ENCODE data around the gene ZNF70. TPM values are rescaled to one million over a fixed set of nuclear protein-coding genes. Genes with fewer than 3 reads are reported as not detected.

Gene ZNF70
- total RNA-seq, result 1.4 TPM

DNA sequence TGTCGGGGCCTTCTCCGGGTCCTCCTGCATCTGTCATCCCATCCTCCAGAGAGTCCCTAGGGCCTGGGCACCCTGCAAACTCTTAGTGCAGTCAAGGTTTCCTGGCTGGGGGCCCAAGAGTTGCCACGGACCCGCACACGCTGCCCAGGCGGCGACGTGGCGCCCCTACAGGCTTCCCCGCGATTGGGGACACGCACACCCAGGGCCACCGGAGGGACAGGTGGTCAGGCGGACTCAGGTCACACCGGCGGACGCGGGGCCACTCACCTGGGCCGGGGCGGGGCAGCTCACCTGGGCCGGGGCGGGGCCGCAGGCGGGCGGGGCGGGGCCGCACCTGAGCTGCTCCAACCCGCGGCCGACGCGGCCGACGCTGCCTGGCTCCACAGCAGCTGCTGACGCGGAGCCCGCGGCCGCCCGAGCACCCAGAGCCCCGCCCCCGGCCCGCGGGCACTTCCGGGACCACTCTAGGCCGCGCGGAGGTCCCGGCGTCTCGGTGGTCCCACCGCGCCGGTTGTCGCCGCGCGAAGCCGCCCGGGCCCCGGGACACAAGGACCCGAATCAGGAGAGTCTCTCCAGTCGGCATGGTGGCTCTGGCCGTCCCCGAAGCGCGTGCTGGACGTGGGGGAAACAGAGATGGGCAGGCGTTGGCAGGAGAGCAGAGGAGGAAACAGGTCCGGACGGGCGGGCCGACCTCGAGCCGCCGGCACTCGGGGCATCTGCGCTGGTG is at the start of gene ZNF70:
ZNF70 (minus strand) TSS at position 399 of the 727 bp plus-strand sequence. CDS start 5,972 bp downstream, outside the sequence.
- ATAC-seq, result peak; percentile 90

DNA sequence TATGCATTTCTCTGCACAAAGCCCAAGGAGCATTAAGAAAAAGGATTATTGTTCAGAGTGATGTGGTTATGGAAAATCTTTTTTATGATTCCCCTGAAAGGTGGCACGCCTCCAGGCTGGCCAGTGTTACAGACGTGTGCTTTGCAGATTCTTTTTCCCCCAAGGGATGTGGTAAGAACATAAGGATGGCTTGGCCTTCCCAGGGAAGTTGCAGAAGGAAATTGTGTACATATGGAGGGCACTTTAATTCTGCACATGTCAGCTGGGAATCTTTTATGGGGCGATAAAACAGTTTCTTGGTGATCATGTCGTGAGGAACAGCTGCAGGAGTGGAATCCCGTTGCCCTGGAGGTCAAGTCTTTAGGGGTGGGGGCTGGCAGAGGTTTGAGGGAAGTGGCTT is 45.5 kb upstream of the ZNF70 start:
- ATAC-seq, result no peak

DNA sequence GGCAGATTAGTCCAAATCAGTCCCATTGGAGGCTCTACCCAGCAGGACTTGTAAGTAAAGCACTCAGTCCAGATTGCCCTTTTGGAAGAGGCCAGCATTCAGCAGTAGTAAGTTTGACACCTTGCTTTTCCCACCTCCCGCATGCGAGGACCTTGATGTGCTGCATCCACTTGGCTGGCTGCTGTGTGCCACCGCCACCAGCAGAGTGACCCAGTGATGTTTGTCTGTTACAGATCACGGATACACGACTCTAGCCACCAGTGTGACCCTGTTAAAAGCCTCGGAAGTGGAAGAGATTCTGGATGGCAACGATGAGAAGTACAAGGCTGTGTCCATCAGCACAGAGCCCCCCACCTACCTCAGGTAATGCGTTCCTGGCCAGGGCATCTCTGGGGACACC is 42.4 kb upstream of the ZNF70 start:
- ATAC-seq, result no peak

DNA sequence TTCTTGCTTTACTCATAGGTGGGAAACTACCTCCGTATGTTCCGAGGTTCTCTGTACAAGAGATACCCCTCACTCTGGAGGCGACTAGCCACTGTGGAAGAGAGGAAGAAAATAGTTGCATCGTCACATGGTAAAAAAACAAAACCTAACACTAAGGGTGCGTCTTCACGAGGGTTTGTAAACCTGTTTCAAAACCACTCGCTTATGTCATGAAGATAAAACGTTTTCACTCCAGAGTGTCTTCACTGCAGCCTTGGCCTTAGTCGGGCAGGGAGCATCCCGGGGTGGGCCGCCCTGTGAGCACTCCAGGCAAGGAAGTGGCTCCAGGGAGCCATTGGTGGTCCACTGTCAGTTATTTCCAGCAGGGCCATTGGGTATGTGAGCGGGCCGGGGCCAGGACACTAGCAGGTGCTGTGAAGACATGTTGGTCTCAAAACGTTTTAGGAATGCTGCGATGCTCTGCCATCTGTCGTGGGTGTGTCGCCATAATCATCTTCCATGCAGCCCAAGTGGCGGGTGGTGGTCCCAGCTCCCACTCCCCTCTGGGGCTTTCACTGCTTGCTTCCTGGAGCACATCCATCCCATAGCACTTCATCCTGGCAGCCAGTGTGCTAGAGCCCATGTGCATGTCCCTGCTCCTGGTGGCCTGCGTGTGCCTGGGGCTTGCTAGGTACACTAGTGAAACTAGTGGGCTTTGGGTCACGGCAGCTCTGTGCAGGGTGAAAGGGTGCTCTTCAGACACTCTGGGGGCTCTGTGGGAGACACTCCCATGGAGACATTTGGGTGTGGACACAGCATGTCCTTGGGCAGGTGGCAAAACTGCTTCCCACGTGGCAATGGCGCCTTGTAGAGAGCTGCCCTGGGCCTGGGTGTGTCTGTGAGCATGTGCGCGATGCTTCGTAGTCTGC is 41.1 kb upstream of the ZNF70 start:
- ATAC-seq, result peak; percentile 24

DNA sequence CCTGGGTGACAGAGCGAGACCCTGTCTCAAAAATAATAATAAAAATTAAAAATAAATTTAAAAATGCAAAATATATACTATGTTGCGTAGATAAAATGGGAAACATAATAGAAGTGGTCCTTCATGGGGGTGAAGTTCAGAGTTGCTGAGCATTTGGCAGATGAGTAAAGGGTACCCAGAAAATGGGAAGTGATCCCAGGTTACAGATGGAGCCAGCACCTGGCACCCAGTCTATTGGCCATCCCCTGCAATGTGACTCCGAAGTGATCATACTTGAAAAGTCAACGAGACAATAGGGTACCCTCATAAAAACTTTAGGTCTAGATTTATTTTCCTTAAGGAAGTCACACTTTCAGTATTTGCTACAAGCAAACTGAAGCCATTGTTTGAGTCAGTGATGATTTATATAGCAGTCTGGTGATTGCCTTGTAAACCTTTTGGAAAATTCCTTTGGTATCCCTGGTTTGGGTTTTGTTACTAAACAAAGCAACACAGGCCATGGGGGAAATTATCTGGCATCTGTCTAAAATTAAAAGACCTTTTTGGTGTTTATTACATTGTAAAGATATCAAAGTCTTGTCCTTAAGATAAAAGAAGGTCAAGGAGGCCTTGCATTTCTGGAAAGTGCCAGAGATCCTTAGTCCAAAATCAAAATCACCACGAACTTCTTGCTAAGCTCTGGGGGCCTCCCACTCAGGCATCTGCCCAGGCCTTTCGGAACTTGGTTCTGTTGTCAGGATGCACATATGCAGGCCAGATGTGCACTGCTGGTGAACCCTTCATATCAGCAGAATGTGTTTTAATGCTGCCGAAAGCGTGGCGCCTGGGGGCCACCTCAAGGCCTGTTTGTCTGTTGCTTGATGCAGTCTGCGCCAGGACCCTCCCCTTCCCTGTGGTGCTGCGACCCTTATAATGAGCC is 40.2 kb upstream of the ZNF70 start:
- ATAC-seq, result no peak

DNA sequence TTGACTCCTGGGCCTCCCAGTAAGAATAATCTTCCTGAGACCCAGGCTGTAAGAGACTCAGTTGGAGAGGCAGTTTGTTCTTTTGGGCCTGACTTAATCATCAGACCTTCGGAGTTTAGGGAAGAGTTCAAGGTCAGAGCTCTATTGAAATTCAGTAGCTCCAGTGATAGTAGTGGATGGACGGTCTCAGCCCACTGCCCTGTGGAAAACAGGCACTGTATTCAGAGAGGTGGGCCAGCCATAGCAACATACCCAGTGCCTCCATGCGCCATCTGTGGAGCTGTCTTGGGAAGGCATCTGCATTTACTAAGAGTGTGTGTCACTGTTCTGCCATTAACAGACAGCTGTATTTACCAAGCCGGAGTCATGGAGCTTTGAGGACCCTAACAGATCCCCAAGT is 38.7 kb upstream of the ZNF70 start:
- no peak for ATAC-seq

DNA sequence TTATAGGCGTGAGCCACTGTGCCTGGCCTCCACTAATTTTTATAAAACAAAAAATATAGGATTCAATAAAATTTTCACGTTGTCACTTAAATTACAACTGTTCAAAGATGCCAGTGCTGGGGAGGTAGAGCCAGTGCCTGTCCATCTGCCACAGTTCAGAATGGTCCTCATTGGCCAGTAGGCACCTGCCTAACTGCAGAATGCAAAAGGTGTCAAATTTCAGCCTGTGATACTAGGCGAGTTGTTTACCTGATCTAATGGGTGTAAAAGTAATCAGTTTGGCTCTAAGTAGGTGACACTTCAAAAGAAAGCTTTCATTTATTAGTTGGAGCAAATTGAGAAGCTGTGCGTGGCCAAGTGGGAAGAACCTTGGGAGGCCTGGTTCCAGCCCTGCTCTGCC is 38.2 kb upstream of the ZNF70 start:
- no peak for ATAC-seq

DNA sequence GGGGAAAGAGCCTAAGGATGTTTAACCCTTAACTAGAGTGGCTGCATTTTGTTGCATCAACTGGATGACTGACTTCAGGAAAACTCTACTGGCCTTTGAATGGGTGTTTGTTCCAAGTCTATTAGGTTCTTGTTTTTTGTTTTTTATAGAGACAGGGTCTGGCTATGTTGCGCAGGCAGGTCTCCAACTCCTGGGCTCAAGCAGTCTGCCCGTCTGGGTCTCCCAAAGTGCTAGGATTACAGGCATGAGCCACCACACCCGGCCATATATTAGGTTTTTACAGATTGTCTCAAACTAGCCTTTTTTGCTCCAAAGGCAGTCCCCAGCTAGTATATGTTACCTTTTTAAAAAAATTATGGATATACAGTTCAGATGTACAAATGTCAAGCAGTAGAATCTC is 37.0 kb upstream of the ZNF70 start:
- no peak for ATAC-seq

DNA sequence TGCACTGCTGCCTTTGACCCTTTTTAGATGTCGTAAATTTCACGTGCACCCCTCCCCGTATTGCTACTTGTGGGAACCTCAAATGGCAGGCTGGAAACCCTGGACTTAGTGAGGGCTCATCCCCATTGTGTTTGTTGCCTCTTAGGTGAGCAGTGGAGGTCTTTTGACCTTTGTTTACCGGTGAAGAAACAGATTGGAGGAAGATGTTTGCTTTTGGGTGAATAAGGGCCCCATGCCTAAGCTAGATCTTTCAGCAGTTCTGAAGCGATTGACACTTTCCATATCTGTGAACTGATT is 36.6 kb upstream of the ZNF70 start:
- no peak for ATAC-seq

DNA sequence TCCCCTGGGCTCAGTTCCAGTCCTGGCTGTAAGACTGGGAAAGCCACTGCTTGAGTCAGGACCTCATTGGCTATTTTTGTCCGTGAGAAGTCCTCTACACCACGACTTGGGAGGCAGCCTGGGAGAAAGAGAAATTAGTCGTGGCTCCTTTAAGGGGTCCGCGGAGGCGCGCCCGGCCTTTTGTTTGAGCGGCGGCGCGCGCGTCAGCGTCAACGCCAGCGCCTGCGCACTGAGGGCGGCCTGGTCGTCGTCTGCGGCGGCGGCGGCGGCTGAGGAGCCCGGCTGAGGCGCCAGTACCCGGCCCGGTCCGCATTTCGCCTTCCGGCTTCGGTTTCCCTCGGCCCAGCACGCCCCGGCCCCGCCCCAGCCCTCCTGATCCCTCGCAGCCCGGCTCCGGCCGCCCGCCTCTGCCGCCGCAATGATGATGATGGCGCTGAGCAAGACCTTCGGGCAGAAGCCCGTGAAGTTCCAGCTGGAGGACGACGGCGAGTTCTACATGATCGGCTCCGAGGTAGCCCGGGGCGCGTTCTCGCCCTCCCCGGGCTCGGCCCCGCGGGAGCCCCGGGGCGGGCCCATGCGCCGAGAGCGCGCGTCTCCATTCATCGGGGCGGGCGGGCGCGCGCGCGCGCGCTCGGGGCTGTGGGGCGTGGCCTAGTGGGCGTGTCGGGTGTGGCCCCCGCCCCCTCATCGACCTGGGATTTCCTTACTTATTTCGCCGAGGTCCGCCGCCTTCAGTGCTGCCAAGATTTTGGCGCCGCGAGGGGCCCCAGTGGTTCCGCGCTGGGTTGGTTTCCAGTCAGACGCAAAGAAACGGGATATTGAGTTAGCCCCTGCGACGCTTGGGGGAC is 36.1 kb upstream of the ZNF70 start, which contains the start of gene SMARCB1:
SMARCB1 (plus strand) TSS at position 215 of the 848 bp plus-strand sequence; CDS start at position 419, 204 bp downstream.
- peak; percentile 97 for ATAC-seq

DNA sequence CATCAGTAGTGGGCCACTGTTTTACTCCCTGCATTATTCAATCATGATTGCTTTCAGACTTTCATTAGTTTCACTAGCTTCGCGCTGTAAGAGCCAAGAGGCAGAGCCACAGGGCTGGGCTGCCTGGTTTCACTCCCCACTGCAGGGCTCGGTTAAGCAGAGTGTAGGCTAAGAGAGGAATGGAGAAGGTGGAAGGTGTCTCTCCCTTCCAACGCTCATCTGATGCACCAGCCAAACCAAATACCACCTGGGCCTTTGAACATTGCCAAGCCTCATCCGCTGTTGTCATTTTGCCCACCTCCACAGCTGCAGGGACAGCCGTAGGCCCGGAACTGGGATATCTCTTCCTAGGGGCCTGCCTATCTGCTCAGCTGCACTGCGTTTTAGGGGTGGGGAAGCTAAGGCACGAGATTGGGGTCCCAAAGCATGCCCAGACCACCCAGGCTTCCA is 35.4 kb upstream of the ZNF70 start:
- no peak for ATAC-seq

DNA sequence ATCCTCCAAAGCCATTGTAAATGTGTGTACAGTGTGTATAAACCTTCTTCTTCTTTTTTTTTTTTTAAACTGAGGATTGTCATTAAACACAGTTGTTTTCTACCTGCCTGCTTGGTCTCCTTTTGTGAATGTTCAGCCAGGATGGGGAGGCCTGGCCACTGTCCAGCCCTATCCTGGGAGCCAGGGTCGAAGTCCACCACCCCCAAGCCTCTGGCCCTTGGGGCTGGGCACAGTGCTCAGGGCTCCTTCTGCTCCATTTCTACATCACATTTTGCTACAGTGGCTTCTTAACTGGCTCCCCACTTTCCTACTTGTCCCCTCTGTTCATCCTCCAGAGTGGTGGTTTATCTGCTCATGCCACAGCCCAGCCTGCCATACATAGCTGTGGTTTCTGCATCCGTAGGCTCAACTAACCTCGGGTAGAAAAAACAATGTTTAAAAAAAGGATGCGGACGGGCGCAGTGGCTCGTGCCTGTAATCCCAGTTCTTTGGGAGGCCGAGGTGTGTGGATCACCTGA is 33.4 kb upstream of the ZNF70 start:
- no peak for ATAC-seq

DNA sequence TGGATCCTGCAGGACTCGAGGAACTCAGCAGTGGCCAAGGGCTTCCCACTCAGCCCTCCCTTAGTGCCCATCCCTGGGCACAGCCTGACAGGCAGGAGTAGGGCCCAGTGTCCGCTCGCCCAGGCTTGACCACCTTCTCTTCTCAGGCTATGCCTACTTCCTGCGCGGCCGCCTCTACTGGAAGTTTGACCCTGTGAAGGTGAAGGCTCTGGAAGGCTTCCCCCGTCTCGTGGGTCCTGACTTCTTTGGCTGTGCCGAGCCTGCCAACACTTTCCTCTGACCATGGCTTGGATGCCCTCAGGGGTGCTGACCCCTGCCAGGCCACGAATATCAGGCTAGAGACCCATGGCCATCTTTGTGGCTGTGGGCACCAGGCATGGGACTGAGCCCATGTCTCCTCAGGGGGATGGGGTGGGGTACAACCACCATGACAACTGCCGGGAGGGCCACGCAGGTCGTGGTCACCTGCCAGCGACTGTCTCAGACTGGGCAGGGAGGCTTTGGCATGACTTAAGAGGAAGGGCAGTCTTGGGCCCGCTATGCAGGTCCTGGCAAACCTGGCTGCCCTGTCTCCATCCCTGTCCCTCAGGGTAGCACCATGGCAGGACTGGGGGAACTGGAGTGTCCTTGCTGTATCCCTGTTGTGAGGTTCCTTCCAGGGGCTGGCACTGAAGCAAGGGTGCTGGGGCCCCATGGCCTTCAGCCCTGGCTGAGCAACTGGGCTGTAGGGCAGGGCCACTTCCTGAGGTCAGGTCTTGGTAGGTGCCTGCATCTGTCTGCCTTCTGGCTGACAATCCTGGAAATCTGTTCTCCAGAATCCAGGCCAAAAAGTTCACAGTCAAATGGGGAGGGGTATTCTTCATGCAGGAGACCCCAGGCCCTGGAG is 32.6 kb upstream of the ZNF70 start:
- ATAC-seq, result no peak

DNA sequence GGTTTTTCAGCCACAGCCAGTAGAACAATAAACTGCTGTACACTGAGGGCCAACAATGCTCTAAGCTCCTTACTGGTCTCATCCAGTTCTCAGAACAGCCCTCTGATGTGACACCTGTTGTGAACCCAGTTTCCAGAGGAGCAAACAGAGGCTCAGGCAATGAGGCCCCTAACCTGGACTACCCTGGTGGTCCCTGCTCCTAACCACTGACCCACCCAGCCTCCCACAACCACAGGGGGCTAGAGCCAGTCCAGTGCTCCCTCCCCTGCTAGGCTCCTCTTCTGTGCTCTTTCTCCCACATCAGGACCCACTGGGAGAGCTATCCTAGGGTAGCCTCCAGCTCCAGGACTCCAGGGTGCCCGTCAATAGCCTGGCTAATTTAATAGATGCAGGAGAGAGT is 31.8 kb upstream of the ZNF70 start:
- ATAC-seq, result no peak

DNA sequence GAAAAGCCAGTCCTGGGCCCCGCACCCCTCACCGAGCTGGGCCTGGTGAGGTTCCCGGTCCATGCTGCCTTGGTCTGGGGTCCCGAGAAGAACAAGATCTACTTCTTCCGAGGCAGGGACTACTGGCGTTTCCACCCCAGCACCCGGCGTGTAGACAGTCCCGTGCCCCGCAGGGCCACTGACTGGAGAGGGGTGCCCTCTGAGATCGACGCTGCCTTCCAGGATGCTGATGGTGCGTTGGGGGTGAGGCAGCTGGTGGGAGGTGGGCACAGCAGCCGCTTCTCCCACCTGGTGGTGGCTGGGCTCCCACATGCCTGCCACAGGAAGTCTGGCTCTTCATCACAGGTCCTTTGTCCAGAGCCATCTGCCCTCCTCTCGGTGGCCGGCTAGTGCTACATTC is 31.3 kb upstream of the ZNF70 start:
- no peak for ATAC-seq

DNA sequence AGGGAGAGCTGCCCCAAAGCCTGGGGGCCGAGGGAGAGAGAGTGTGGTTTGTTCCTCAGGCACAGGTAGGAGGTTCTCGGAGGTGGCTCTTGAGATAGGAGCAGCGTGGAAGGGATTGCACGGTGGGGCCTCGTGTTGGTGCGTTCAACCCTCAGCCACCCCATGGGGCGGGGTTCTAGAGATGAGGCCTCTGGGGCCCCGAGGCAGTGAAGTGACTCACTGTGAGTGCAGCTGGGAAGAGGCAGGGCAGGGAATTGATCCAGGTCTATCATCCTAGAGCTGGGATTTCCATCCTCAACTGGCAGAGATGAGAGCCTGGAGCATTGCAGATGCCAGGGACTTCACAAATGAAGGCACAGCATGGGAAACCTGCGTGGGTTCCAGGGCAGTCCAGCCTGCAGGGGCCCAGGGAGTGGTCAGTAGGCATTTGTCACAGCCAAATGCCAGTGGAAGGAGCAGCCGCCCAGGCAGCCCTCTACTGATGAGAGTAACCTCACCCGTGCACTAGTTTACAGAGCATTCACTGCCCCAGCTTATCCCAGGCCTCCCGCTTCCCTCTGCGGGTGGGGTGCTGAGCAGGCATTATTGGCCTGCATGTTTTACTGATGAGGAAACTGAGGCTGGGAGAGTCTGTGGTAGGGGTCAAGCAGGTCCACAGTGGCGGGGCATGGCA is 30.7 kb upstream of the ZNF70 start:
- peak; percentile 80 for ATAC-seq

DNA sequence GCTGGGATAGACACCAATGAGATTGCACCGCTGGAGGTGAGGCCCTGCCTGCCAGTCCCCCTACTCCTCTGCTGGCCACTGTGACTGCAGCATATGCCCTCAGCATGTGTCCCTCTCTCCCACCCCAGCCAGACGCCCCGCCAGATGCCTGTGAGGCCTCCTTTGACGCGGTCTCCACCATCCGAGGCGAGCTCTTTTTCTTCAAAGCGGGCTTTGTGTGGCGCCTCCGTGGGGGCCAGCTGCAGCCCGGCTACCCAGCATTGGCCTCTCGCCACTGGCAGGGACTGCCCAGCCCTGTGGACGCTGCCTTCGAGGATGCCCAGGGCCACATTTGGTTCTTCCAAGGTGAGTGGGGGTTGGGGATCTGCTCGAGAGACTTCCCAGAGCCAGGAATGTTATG is 30.2 kb upstream of the ZNF70 start:
- ATAC-seq, result no peak

DNA sequence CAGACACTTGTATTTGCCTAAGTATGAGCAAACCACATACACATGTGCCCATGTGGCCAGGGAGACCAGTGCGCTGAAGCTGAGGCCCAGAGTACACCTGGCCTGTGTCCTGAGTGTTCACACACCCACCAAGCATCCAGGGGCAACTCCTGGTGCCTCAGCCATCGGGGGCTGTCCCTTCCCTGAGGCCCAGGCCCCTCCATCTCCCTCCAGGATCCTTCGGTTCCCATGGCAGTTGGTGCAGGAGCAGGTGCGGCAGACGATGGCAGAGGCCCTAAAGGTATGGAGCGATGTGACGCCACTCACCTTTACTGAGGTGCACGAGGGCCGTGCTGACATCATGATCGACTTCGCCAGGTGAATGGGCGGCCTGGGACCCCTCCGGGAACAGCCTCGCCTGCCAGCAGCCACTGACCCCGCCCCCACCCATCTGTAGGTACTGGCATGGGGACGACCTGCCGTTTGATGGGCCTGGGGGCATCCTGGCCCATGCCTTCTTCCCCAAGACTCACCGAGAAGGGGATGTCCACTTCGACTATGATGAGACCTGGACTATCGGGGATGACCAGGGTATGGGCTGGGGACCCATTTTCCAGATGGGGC is 29.3 kb upstream of the ZNF70 start:
- no peak for ATAC-seq

DNA sequence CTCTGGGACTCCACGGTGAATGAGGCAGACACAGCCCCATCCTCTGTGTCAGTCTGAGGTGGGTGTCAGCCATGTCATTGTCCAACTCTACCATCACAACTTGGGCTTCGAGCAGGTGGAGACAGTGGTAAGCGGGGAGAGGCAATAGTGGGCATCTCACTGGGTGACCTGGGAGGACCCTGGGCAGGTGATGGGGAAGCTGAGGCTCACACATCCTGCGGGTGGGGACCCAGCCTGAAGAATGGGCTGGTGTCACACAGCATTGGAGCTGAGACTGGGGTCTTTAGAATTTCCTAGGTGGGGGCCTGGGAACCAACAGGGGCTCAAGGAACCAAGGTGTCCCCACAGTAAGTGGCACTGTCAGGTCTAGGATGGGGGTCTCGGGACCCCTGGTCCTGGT is 28.8 kb upstream of the ZNF70 start:
- ATAC-seq, result no peak

DNA sequence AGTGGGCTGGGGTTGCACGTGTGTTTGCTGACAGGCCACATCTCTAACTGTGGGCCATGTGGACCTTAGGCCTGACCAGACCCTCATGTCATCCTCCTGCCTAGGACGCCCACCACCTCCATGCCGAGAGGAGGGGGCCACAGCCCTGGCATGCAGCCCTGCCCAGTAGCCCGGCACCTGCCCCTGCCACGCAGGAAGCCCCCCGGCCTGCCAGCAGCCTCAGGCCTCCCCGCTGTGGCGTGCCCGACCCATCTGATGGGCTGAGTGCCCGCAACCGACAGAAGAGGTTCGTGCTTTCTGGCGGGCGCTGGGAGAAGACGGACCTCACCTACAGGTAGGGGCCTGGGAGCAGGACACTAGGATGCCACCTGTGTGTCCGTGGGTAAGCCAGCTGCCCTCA is 28.2 kb upstream of the ZNF70 start:
- no peak for ATAC-seq

Data from esophagus mucosa (tissue), 1 donor.